DOHH2 (cell line): ENCODE results near the gene TAMM41.

ENCODE experiments used
- H3F3A ChIP-seq: fragments of 200-600 bp; sonication (generic), shearing (Covaris generic); 2 replicates; pipeline ENCODE4 v1.6.0; 2016; ENCODE audit warnings: antibody characterized with exemption, mild to moderate bottlenecking; ENCODE audit not compliant: control insufficient read depth, insufficient read depth
- H3K27ac ChIP-seq: fragments of 200-600 bp; sonication (generic); 2 replicates; pipeline ENCODE4 v1.5.1; 2014; ENCODE audit warnings: low read depth, mild to moderate bottlenecking, low read length, moderate library complexity
- H3K27me3 ChIP-seq: fragments of 200-600 bp; sonication (generic); 2 replicates; pipeline ENCODE4 v1.6.1; 2014; ENCODE audit warnings: mild to moderate bottlenecking, low read length, mixed read lengths; ENCODE audit not compliant: control insufficient read depth
- H3K36me3 ChIP-seq: fragments of 200-600 bp; sonication (generic); 2 replicates; pipeline ENCODE4 v1.6.1; 2014; ENCODE audit warnings: mild to moderate bottlenecking, low read length, moderate library complexity, mixed read lengths; ENCODE audit not compliant: control insufficient read depth
- H3K4me1 ChIP-seq: fragments of 200-600 bp; sonication (generic); 2 replicates; pipeline ENCODE4 v1.6.1; 2014; ENCODE audit warnings: mild to moderate bottlenecking, low read length, mixed read lengths; ENCODE audit not compliant: control insufficient read depth
- H3K4me2 ChIP-seq: fragments of 200-600 bp; sonication (generic); 2 replicates; pipeline ENCODE4 v1.6.0; 2014; ENCODE audit warnings: mild to moderate bottlenecking, low read length, moderate library complexity
- H3K4me3 ChIP-seq: fragments of 200-600 bp; sonication (generic); 2 replicates; pipeline ENCODE4 v1.5.1; 2014; ENCODE audit warnings: mild to moderate bottlenecking, low read length, mixed read lengths
- H3K79me2 ChIP-seq: fragments of 200-600 bp; sonication (generic); 2 replicates; pipeline ENCODE4 v1.6.1; 2014; ENCODE audit warnings: mild to moderate bottlenecking, low read length, mixed read lengths; ENCODE audit not compliant: control insufficient read depth
- H3K9me2 ChIP-seq: fragments of 200-600 bp; sonication (generic); replicated peaks from 2 replicates; pipeline ENCODE4 v1.6.1; 2014; ENCODE audit warnings: mild to moderate bottlenecking, low read length, mixed read lengths; ENCODE audit not compliant: control insufficient read depth
- H3K9me3 ChIP-seq: fragments of 200-600 bp; sonication (generic); 2 replicates; pipeline ENCODE4 v1.6.1; 2014; ENCODE audit warnings: antibody characterized with exemption, low read length, mixed read lengths; ENCODE audit not compliant: control insufficient read depth, insufficient read depth
- H4K20me1 ChIP-seq: fragments of 200-600 bp; sonication (generic); 2 replicates; pipeline ENCODE4 v1.6.0; 2014; ENCODE audit warnings: low read depth, mild to moderate bottlenecking, antibody characterized with exemption, low read length, moderate library complexity; ENCODE audit not compliant: control insufficient read depth, insufficient read depth
- CTCF ChIP-seq: fragments of 200-600 bp; sonication (generic); IDR thresholded peaks from one replicate; pipeline ENCODE4 v1.5.1; 2014; ENCODE audit warnings: antibody characterized with exemption, mild to moderate bottlenecking, low read depth, low read length; ENCODE audit not compliant: poor library complexity, severe bottlenecking
- EZH2phosphoT487 ChIP-seq: fragments of 200-600 bp; sonication (generic); IDR thresholded peaks from 2 replicates; pipeline ENCODE4 v1.6.1; 2017; ENCODE audit warnings: borderline replicate concordance, mild to moderate bottlenecking, antibody characterized with exemption, low read length, moderate library complexity, mixed read lengths

The TAMM41 gene

GRCh38 chr3:11803977-11804892, 42.5 kb downstream of the TAMM41 start:
- Histone ChIP-seq H3K4me2 (no peak overlapping the region), H3K79me2 (no peaks in the 10 kb centered on the region), H3K27ac (no peak overlapping the region), H3K9me3 (no peaks in the 10 kb centered on the region), H3K36me3 (peaks cover 77% of the 10 kb centered on the region), H3K4me1 (no peaks in the 10 kb centered on the region), H4K20me1 (no peaks in the 10 kb centered on the region), H3K27me3 (no peaks in the 10 kb centered on the region), H3F3A (no peaks in the 10 kb centered on the region), H3K9me2 (no peaks in the 10 kb centered on the region), H3K4me3 (no peak overlapping the region)
- TF ChIP-seq CTCF, result peak; percentile 78
- TF ChIP-seq EZH2phosphoT487, result no peak

DNA sequence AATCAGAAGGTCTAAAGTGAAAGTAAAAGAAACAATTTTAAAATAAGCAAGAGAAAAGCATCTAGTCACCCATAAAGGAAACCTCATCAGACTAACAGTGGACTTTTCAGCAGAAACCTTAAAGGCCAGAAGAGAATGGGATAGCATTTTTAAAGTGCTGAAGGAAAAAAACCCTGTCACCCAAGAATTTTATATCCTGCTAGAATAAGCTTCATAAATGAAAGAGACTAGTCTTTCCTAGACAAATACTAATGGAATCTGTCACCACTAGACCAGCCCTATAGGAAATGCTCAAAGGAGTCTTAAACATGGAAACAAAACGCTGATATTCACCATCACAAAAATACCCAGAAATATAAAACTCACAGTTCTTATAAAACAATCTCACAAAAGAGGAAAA, 46.9 kb downstream of the TAMM41 start:
- H3K27ac ChIP-seq, result no peak overlapping the region
- no peak overlapping the region for H3K4me3 ChIP-seq
- H3K79me2 ChIP-seq, result no peaks in the 10 kb centered on the region
- no peak for TF ChIP-seq CTCF
- no peak for TF ChIP-seq EZH2phosphoT487
- no peaks in the 10 kb centered on the region for H3F3A ChIP-seq
- no peaks in the 10 kb centered on the region for H3K9me3 ChIP-seq
- no peaks in the 10 kb centered on the region for H3K9me2 ChIP-seq
- no peak overlapping the region for H3K4me2 ChIP-seq
- H3K4me1 ChIP-seq, result no peaks in the 10 kb centered on the region
- no peaks in the 10 kb centered on the region for H4K20me1 ChIP-seq
- H3K36me3 ChIP-seq, result peaks cover 83% of the 10 kb centered on the region
- no peaks in the 10 kb centered on the region for H3K27me3 ChIP-seq

- H3K4me2 ChIP-seq, result no peak overlapping the region
- H3K27ac ChIP-seq, result no peak overlapping the region
- no peaks in the 10 kb centered on the region for H3K27me3 ChIP-seq
- TF ChIP-seq EZH2phosphoT487, result no peak
- TF ChIP-seq CTCF, result no peak
- no peak overlapping the region for H3K4me3 ChIP-seq
- H3K36me3 ChIP-seq, result peaks cover 86% of the 10 kb centered on the region
- no peaks in the 10 kb centered on the region for H3F3A ChIP-seq
- no peaks in the 10 kb centered on the region for H4K20me1 ChIP-seq
- no peaks in the 10 kb centered on the region for H3K9me2 ChIP-seq
- no peaks in the 10 kb centered on the region for H3K4me1 ChIP-seq
- no peaks in the 10 kb centered on the region for H3K79me2 ChIP-seq
- no peaks in the 10 kb centered on the region for H3K9me3 ChIP-seq
Observed at GRCh38 chr3:11794927-11795326, 51.8 kb downstream of the TAMM41 start.
